Liver (tissue), 9 donors: ENCODE measurements around the gene MICAL3. TPM values are rescaled to one million over a fixed set of nuclear protein-coding genes. Genes with fewer than 3 reads are reported as not detected.
"Not testable (repeated sequence)": the region's sequence is repeated elsewhere in the genome, so short reads cannot be mapped to it uniquely, and the experiment has no call there.

Experiments used
- DNase-seq: peaks from one replicate; pipeline ENCODE4 v3.0.0-alpha.2; 2017; ENCODE audit warnings: low spot score
- H3K27ac ChIP-seq, 2 donors: one replicate each; pipeline ENCODE4 v1.7.0; 2013; ENCODE audit warnings: inconsistent platforms in 2 of 2, low read length in 2 of 2, control low read depth in 1 of 2, low read depth in 1 of 2, mild to moderate bottlenecking in 1 of 2
- H3K27me3 ChIP-seq, 4 donors: one replicate each; pipeline versions ENCODE4 v1.6.1 to v1.7.0; 2013; ENCODE audit warnings: low read length in 3 of 4, inconsistent platforms in 1 of 4, mild to moderate bottlenecking in 1 of 4, moderate library complexity in 1 of 4; ENCODE audit not compliant: control insufficient read depth in 4 of 4, insufficient read depth in 4 of 4
- H3K36me3 ChIP-seq, 4 donors: one replicate each; pipeline versions ENCODE4 v1.6.1 to v1.7.0; 2013; ENCODE audit warnings: low read length in 3 of 4, mild to moderate bottlenecking in 3 of 4, low read depth in 1 of 4, moderate library complexity in 1 of 4; ENCODE audit not compliant: control insufficient read depth in 4 of 4, insufficient read depth in 3 of 4
- H3K4me1 ChIP-seq, 4 donors: one replicate each; pipeline versions ENCODE4 v1.6.1 to v1.7.0; 2013; ENCODE audit warnings: low read length in 3 of 4, mild to moderate bottlenecking in 3 of 4, moderate library complexity in 1 of 4; ENCODE audit not compliant: control insufficient read depth in 4 of 4, insufficient read depth in 4 of 4
- H3K4me3 ChIP-seq, 3 donors: one replicate each; pipeline versions ENCODE4 v1.6.1 to v1.7.0; 2013; ENCODE audit warnings: low read length in 3 of 3, control low read depth in 1 of 3, low read depth in 1 of 3, mild to moderate bottlenecking in 1 of 3
- H3K9ac ChIP-seq, 2 donors: one replicate each; pipeline ENCODE4 v1.7.0; 2013; ENCODE audit warnings: low read length in 2 of 2, mild to moderate bottlenecking in 2 of 2, moderate library complexity in 2 of 2, control low read depth in 1 of 2, low read depth in 1 of 2
- H3K9me3 ChIP-seq, 4 donors: one replicate each; pipeline versions ENCODE4 v1.6.1 to v1.7.0; 2013; ENCODE audit warnings: low read length in 3 of 4; ENCODE audit not compliant: control insufficient read depth in 4 of 4
- GABPA ChIP-seq, 2 donors: IDR thresholded peaks in 1 of 2; conservative IDR thresholded peaks in 1 of 2; 2 replicates each; pipeline ENCODE4 v1.6.1; 2016; ENCODE audit warnings: antibody characterized with exemption in 2 of 2, mild to moderate bottlenecking in 1 of 2, moderate library complexity in 1 of 2
- HNF4A ChIP-seq, 2 donors: conservative IDR thresholded peaks; 2 replicates each; pipeline ENCODE4 v1.6.1; 2016; ENCODE audit warnings: antibody characterized with exemption in 2 of 2, mild to moderate bottlenecking in 2 of 2
- MAX ChIP-seq: IDR thresholded peaks from 2 replicates; pipeline ENCODE4 v1.6.1; 2016; ENCODE audit warnings: antibody characterized with exemption
- RAD21 ChIP-seq, 2 donors: IDR thresholded peaks; 2 replicates each; pipeline ENCODE4 v1.6.1; 2016; ENCODE audit warnings: antibody characterized with exemption in 2 of 2, mild to moderate bottlenecking in 2 of 2
- RXRA ChIP-seq, 2 donors: IDR thresholded peaks; 2 replicates each; pipeline ENCODE4 v1.6.1; 2017 to 2018; ENCODE audit warnings: antibody characterized with exemption in 2 of 2, mild to moderate bottlenecking in 1 of 2
- SP1 ChIP-seq: IDR thresholded peaks from 2 replicates; pipeline ENCODE4 v1.6.1; 2018; ENCODE audit warnings: antibody characterized with exemption, mild to moderate bottlenecking
- TAF1 ChIP-seq: conservative IDR thresholded peaks from 2 replicates; pipeline ENCODE4 v1.6.1; 2016; ENCODE audit warnings: antibody characterized with exemption, mild to moderate bottlenecking
- WGBS: extraction: QIAGEN DNeasy Blood & Tissue Kit; methylation state at CpG from one replicate; pipeline ENCODE4 v1.1.7; 2013; 5-methylcytosine and 5-hydroxymethylcytosine counted together
- polyA plus RNA-seq, 2 donors: library from polyadenylated mRNA; stranded (reverse) in 1 of 2; unstranded in 1 of 2; fragments of 200-250 nt in 1 of 2; fragments of >200 nt in 1 of 2; fragmentation: Nextera tagmentation in 1 of 2; extraction: Ambion mirVana in 1 of 2; gene quantifications; one replicate each; pipeline versions ENCODE4 v1.2.1 to v1.2.3, GENCODE V29; 2013 to 2015
- total RNA-seq, 2 donors: library from RNA; depleted of rRNA; stranded (reverse); fragments of >200 nt; gene quantifications; one replicate each; pipeline ENCODE4 v1.2.3, GENCODE V29; 2014
- TF ChIP-seq, protein P1 (sequence below): IDR thresholded peaks from 2 replicates; pipeline ENCODE4 v1.6.1; 2016; ENCODE audit warnings: antibody characterized with exemption
- donor health status: healthy.
- donor health status: healthy.
- donor health status: healthy.
- donor health status: healthy.
- donor health status: healthy.

Gene MICAL3
- total and polyA plus RNA-seq, 4 donors = 6.4 to 38.4 (median 23.4) TPM

- TF ChIP-seq, protein P1, sequence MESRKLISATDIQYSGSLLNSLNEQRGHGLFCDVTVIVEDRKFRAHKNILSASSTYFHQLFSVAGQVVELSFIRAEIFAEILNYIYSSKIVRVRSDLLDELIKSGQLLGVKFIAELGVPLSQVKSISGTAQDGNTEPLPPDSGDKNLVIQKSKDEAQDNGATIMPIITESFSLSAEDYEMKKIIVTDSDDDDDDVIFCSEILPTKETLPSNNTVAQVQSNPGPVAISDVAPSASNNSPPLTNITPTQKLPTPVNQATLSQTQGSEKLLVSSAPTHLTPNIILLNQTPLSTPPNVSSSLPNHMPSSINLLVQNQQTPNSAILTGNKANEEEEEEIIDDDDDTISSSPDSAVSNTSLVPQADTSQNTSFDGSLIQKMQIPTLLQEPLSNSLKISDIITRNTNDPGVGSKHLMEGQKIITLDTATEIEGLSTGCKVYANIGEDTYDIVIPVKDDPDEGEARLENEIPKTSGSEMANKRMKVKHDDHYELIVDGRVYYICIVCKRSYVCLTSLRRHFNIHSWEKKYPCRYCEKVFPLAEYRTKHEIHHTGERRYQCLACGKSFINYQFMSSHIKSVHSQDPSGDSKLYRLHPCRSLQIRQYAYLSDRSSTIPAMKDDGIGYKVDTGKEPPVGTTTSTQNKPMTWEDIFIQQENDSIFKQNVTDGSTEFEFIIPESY = no peak
- TF ChIP-seq HNF4A (conservative IDR thresholded peaks at IDR 0.05) = no peak
- TF ChIP-seq RXRA (IDR thresholded peaks at IDR 0.05) = no peak
- Histone ChIP-seq H3K27ac (no peak overlapping the region), H3K4me1 (peaks cover 8 to 32% (median 19%) of the 10 kb centered on the region in 4 donors), H3K9me3 (no peaks in the 10 kb centered on the region), H3K4me3 (no peak overlapping the region), H3K36me3 (no peaks in the 10 kb centered on the region), H3K27me3 (no peaks in the 10 kb centered on the region), H3K9ac (no peak overlapping the region)
- no peak for DNase-seq
- 81% methylated on average over 10 of the region's 10 CpGs for WGBS
Observed at GRCh38 chr22:17994424-17995108, 29.8 kb downstream of the MICAL3 start.

GRCh38 chr22:17992976-17993375, 31.4 kb downstream of the MICAL3 start:
- not testable (repeated sequence) for H3K36me3 ChIP-seq, H3K27me3 ChIP-seq, H3K9me3 ChIP-seq, H3K4me3 ChIP-seq, DNase-seq, H3K9ac ChIP-seq
- Histone ChIP-seq H3K27ac (peak overlapping the region; percentile 6 to 68), H3K4me1 (peaks cover 8 to 24% (median 15%) of the 10 kb centered on the region in 4 donors)
- TF ChIP-seq RXRA (IDR thresholded peaks at IDR 0.05) = peak in 1 of 2 donors; percentile 18
- WGBS = 76% methylated on average over 2 of the region's 2 CpGs

DNA sequence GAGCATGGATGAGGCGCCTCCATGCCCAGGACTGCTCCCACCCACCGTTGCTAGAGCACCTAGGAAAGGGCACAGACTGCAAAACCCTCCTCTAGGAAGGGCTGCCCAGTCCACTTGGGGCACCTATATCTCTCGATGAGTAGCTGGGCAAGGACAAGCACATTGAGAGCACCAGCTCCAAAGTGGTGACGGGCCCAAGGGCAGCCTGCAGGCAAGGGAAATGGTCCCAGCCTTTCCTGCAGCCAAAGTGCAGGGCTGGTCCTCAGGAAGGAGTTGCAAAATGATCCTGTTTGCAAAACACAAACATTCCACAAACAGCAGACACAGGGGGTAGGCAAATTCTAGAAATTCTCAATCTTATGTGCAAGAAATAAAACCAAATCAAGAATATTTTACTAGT, 32.4 kb downstream of the MICAL3 start:
- H3K27ac ChIP-seq = not testable (repeated sequence)
- TF ChIP-seq RXRA (IDR thresholded peaks at IDR 0.05) (peak in 1 of 2 donors; percentile 20), SP1 (peak; percentile 13), MAX (peak; percentile 54), HNF4A (conservative IDR thresholded peaks at IDR 0.05) (peak in 1 of 2 donors; percentile 42), RAD21 (IDR thresholded peaks at IDR 0.05) (peak; percentile 15 to 49)

GRCh38 chr22:17990942-17991341, 33.4 kb downstream of the MICAL3 start:
- Histone ChIP-seq H3K27me3 (no peaks in the 10 kb centered on the region), H3K9ac (no peak overlapping the region), H3K9me3 (no peaks in the 10 kb centered on the region), H3K4me1 (peaks cover 8 to 24% (median 15%) of the 10 kb centered on the region in 4 donors), H3K4me3 (no peak overlapping the region), H3K27ac (no peak overlapping the region), H3K36me3 (no peaks in the 10 kb centered on the region)
- 92% methylated on average over 8 of the region's 8 CpGs for WGBS
- no peak for DNase-seq
- no peak for TF ChIP-seq SP1
- TF ChIP-seq HNF4A (conservative IDR thresholded peaks at IDR 0.05) = no peak
- no peak for TF ChIP-seq TAF1
- TF ChIP-seq MAX = no peak
- no peak for TF ChIP-seq GABPA (IDR thresholded peaks at IDR 0.05 in 1 of 2, conservative IDR thresholded peaks at IDR 0.05 in 1 of 2)

More for the DNA sequence above, 32.4 kb downstream of the MICAL3 start:
- not testable (repeated sequence) for H3K36me3 ChIP-seq, H3K9me3 ChIP-seq, H3K27me3 ChIP-seq, DNase-seq, H3K4me3 ChIP-seq, H3K9ac ChIP-seq
- WGBS = 62% methylated on average over 4 of the region's 4 CpGs
- H3K4me1 ChIP-seq = peaks cover 8 to 24% (median 15%) of the 10 kb centered on the region in 4 donors
